ENCODE data around the gene SAMD1.

DNA sequence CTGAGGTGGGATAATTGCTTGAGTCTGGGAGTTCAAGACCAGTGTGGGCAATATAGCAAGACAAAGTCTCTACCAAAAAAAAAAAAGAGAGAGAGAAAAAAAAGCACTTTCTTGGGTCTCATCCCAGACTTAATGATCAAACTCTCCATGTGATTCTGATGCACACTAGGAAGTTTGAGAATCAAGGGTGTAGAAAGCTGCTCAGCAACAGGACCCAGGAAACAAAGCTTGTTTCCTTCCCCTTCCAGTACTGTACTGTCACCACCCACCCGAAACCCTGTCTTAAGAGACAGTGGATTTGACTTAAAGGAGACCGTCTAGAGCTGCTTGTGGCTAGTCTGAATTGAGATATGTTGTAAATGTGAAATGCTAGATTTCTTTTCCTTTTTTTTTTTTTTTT, 12.1 kb downstream of the SAMD1 start:
- TF ChIP-seq, protein P1, sequence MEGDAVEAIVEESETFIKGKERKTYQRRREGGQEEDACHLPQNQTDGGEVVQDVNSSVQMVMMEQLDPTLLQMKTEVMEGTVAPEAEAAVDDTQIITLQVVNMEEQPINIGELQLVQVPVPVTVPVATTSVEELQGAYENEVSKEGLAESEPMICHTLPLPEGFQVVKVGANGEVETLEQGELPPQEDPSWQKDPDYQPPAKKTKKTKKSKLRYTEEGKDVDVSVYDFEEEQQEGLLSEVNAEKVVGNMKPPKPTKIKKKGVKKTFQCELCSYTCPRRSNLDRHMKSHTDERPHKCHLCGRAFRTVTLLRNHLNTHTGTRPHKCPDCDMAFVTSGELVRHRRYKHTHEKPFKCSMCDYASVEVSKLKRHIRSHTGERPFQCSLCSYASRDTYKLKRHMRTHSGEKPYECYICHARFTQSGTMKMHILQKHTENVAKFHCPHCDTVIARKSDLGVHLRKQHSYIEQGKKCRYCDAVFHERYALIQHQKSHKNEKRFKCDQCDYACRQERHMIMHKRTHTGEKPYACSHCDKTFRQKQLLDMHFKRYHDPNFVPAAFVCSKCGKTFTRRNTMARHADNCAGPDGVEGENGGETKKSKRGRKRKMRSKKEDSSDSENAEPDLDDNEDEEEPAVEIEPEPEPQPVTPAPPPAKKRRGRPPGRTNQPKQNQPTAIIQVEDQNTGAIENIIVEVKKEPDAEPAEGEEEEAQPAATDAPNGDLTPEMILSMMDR (conservative IDR thresholded peaks at IDR 0.05; ENCODE audit: low read depth, low read length) = no peak
- TF ChIP-seq EZH2 (IDR thresholded peaks at IDR 0.05; ENCODE audit: borderline replicate concordance, low read depth, low read length, poor library complexity, severe bottlenecking) = no peak
